ENCODE data around the gene NECAB2. TPM values are rescaled to one million over a fixed set of nuclear protein-coding genes. Genes with fewer than 3 reads are reported as not detected.

The NECAB2 gene
- total RNA-seq, 2 donors from 2014 or later, result 1.0 to 3.6 TPM

DNA sequence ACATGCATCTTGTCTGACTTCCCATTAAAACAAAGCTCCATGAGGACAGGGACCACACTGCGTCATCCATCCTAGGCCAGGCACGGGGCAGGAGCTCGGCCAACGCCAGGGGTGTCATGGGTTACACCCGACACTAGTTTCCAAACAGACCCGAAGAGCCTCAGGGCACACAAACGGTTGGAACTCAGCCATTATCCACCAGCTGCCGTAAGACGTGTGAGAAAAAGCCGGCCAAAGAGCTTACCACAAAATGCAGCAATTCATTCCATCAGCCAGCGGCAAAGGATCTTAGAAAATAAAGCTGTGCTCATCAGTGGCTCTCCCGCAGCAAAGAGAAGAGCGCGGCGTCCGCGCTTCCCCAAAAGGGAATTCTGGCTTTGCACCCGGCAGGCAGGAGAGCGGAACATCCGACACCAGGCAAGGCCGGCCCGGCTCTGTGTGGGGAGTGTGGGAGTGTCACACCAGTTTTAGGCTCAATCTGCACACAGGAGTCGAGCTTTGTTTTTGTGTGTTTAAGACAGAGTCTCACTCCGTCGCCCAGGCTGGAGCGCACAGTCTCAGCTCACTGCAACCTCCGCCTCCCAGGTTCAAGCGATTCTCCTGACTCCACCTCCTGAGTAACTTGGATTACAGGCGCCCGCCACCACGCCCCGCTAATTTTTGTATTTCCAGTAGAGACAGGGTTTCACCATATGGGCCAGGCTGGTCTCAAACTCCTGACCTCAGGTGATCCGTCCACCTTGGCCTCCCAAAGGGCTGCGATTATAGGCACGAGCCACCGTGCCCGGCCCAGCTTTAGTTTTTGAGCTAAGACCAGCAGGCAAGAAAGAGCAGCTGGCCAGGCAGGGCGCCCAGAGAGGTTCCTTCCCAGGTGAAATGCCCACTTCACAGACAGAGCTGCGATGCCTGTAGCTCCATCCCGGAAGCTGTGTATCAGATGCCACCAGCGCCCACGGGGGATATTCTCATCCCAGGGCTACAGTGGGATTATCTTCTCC lies 73.1 kb downstream of the NECAB2 start:
- ATAC-seq (no peak), DNase-seq (no peak)
- H3K36me3 ChIP-seq (replicated peaks in 1 of 2; ENCODE audit: insufficient read depth in 1 of 2, low read depth in 2 of 2), result no peaks in the 10 kb centered on the region
- TF ChIP-seq CTCF (IDR thresholded peaks at IDR 0.05) (no peak), POLR2A (IDR thresholded peaks at IDR 0.05) (no peak)
- H3K4me1 ChIP-seq, result no peaks in the 10 kb centered on the region
- H3K27me3 ChIP-seq, result no peaks in the 10 kb centered on the region
- intact Hi-C loops (cut with DNase I), result loop anchor here (10.0 kb wide), 2 partner anchors 76 to 206 kb away; partner anchors contain the start of gene NECAB2
- no peak overlapping the region for H3K4me3 ChIP-seq
- H3K27ac ChIP-seq, result no peak overlapping the region
- no peaks in the 10 kb centered on the region for H3K9me3 ChIP-seq
- 80 to 86% methylated on average over 28 to 42 of the region's 42 CpGs for WGBS, 2 donors

GRCh38 chr16:84041881-84042280 lies 73.8 kb downstream of the NECAB2 start:
- 79 to 86% methylated on average over 17 of the region's 17 CpGs for WGBS, 2 donors
- ATAC-seq (no peak), DNase-seq (no peak)
- Histone ChIP-seq H3K27me3 (no peaks in the 10 kb centered on the region), H3K36me3 (replicated peaks in 1 of 2; ENCODE audit: insufficient read depth in 1 of 2, low read depth in 2 of 2) (no peaks in the 10 kb centered on the region), H3K4me3 (no peak overlapping the region), H3K4me1 (no peaks in the 10 kb centered on the region), H3K9me3 (no peaks in the 10 kb centered on the region), H3K27ac (no peak overlapping the region)
- intact Hi-C loops (cut with DNase I), result loop anchor here (10.0 kb wide), 2 partner anchors 77 to 207 kb away; partner anchors contain the start of gene NECAB2
- TF ChIP-seq CTCF (IDR thresholded peaks at IDR 0.05) (no peak), POLR2A (IDR thresholded peaks at IDR 0.05) (no peak)

GRCh38 chr16:84042308-84042878 lies 74.3 kb downstream of the NECAB2 start, which contains the start of gene SLC38A8:
Gene SLC38A8, minus strand, starts transcription at chr16:84042795. Its CDS starts 638 bp downstream, at chr16:84042157.
- no peaks in the 10 kb centered on the region for H3K9me3 ChIP-seq
- TF ChIP-seq CTCF (IDR thresholded peaks at IDR 0.05) (no peak), POLR2A (IDR thresholded peaks at IDR 0.05) (no peak)
- no peak for DNase-seq
- no peak within 1 kb of the TSS for H3K4me3 ChIP-seq
- no peak for ATAC-seq
- WGBS, 2 donors, result 68 to 76% methylated on average over 6 to 9 of the region's 9 CpGs
- no peaks in the 10 kb centered on the region for H3K4me1 ChIP-seq
- H3K27ac ChIP-seq, result no peak within 1 kb of the TSS
- no peaks in the 10 kb centered on the region for H3K36me3 ChIP-seq (replicated peaks in 1 of 2; ENCODE audit: insufficient read depth in 1 of 2, low read depth in 2 of 2)
- intact Hi-C loops (cut with DNase I), result loop anchor here (10.0 kb wide), 2 partner anchors 78 to 208 kb away; partner anchors contain the start of gene NECAB2
- H3K27me3 ChIP-seq, result no peaks in the 10 kb centered on the region

DNA sequence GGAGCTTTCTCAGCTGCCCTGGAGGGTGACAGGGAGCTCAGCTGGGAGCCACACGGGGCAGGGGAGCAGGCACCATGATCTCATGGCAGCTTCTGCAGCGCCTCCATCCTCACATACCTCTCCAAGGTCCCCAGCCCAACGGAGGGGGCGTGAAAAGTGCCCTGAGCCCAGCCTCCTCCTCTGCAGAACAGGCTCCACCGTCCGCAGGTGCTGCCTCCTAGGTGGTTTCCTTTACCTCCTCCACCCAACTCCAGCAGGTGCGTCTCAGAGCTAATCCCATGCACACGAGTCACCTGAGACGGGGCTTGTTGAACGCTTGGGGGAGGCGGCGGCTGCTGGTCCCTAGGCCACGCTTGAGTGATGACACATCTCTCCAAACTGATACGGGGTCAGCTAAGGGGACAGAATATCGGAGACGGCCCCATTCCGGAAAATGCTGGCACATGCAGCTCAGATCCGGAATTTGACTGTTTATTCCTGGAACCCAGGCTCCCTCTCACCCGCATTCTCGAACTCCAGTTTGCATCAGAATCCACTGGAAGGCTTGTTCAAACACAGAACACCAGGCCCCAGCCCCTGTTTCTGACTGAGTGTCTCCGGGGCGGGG lies 74.9 kb downstream of the NECAB2 start:
- Histone ChIP-seq H3K27ac (no peak overlapping the region), H3K36me3 (replicated peaks in 1 of 2; ENCODE audit: insufficient read depth in 1 of 2, low read depth in 2 of 2) (no peaks in the 10 kb centered on the region), H3K4me3 (no peak overlapping the region), H3K9me3 (no peaks in the 10 kb centered on the region), H3K27me3 (no peaks in the 10 kb centered on the region), H3K4me1 (peaks cover 5% of the 10 kb centered on the region)
- intact Hi-C loops (cut with DNase I), result loop anchor here (10.0 kb wide), 2 partner anchors 78 to 208 kb away; partner anchors contain the start of gene NECAB2
- ATAC-seq, result no peak
- TF ChIP-seq CTCF (IDR thresholded peaks at IDR 0.05) (no peak), POLR2A (IDR thresholded peaks at IDR 0.05) (no peak)
- no peak for DNase-seq
- WGBS, 2 donors, result 49 to 73% methylated on average over 12 to 22 of the region's 22 CpGs

All from body of pancreas (tissue), 4 donors.